OCI-LY1 (cell line): ENCODE data around the gene MET.

ENCODE experiments used
- H2AFZ ChIP-seq: fragments of 200-600 bp; sonication (generic), shearing (Covaris generic); 2 replicates; pipeline ENCODE4 v1.6.0; 2014; ENCODE audit warnings: antibody characterized with exemption, mild to moderate bottlenecking, low read length
- H3F3A ChIP-seq: fragments of 200-600 bp; sonication (generic), shearing (Covaris generic); 2 replicates; pipeline ENCODE4 v1.6.0; 2014; ENCODE audit warnings: mild to moderate bottlenecking, antibody characterized with exemption, low read length, moderate library complexity; ENCODE audit not compliant: insufficient read depth
- H3K27ac ChIP-seq: fragments of 200-600 bp; sonication (generic); 2 replicates; pipeline ENCODE4 v1.5.1; 2014; ENCODE audit warnings: low read length, mixed run types, mild to moderate bottlenecking, low read depth; ENCODE audit not compliant: poor library complexity, severe bottlenecking
- H3K27me3 ChIP-seq: fragments of 200-600 bp; sonication (generic); 2 replicates; pipeline ENCODE4 v1.6.0; 2014; ENCODE audit warnings: antibody characterized with exemption, mild to moderate bottlenecking, low read length, moderate library complexity; ENCODE audit not compliant: insufficient read depth
- H3K36me3 ChIP-seq: fragments of 200-600 bp; sonication (generic); 2 replicates; pipeline ENCODE4 v1.6.1; 2014; ENCODE audit warnings: mild to moderate bottlenecking, antibody characterized with exemption, low read length, moderate library complexity, mixed read lengths; ENCODE audit not compliant: insufficient read depth
- H3K4me1 ChIP-seq: fragments of 200-600 bp; sonication (generic); 2 replicates; pipeline ENCODE4 v1.5.1; 2014; ENCODE audit warnings: mild to moderate bottlenecking, low read length, moderate library complexity; ENCODE audit not compliant: insufficient read depth, severe bottlenecking
- H3K4me2 ChIP-seq: fragments of 200-600 bp; sonication (generic), shearing (Covaris generic); 2 replicates; pipeline ENCODE4 v1.6.1; 2014; ENCODE audit warnings: low read length
- H3K4me3 ChIP-seq: fragments of 200-600 bp; sonication (generic); 2 replicates; pipeline ENCODE4 v1.5.1; 2014; ENCODE audit warnings: low read length, low read depth, mild to moderate bottlenecking, mixed read lengths; ENCODE audit not compliant: poor library complexity, severe bottlenecking
- H3K79me2 ChIP-seq: fragments of 200-600 bp; shearing (Covaris generic); 2 replicates; pipeline ENCODE4 v1.6.1; 2016; ENCODE audit warnings: mixed run types, low read length, mixed read lengths; ENCODE audit not compliant: insufficient read depth
- H3K9ac ChIP-seq: fragments of 200-600 bp; sonication (generic), shearing (Covaris generic); 2 replicates; pipeline ENCODE4 v1.6.1; 2014; ENCODE audit warnings: mild to moderate bottlenecking, low read length, mixed read lengths
- H3K9me2 ChIP-seq: fragments of 200-600 bp; sonication (generic), shearing (Covaris generic); 2 replicates; pipeline ENCODE4 v1.6.1; 2014; ENCODE audit warnings: low read depth, mild to moderate bottlenecking, low read length, mixed read lengths
- H3K9me3 ChIP-seq: fragments of 200-600 bp; shearing (Covaris generic); 2 replicates; pipeline ENCODE4 v1.6.1; 2014; ENCODE audit warnings: low read length, mixed read lengths
- H4K20me1 ChIP-seq: fragments of 200-600 bp; sonication (generic), shearing (Covaris generic); 2 replicates; pipeline ENCODE4 v1.6.0; 2016; ENCODE audit warnings: mild to moderate bottlenecking, low read length; ENCODE audit not compliant: insufficient read depth
- EZH2 ChIP-seq: fragments of 200-600 bp; sonication (generic), shearing (Covaris generic); IDR thresholded peaks from 2 replicates; pipeline ENCODE4 v1.8.0; 2017; ENCODE audit warnings: borderline replicate concordance, mixed run types, mild to moderate bottlenecking, antibody characterized with exemption, low read length, moderate library complexity, mixed read lengths
- TF ChIP-seq, protein P1 (sequence below): fragments of 200-600 bp; sonication (generic), shearing (Covaris generic); IDR thresholded peaks from 2 replicates; pipeline ENCODE4 v1.5.1; 2017; ENCODE audit warnings: mild to moderate bottlenecking, antibody characterized with exemption, low read length, moderate library complexity, mixed read lengths

MET gene

DNA sequence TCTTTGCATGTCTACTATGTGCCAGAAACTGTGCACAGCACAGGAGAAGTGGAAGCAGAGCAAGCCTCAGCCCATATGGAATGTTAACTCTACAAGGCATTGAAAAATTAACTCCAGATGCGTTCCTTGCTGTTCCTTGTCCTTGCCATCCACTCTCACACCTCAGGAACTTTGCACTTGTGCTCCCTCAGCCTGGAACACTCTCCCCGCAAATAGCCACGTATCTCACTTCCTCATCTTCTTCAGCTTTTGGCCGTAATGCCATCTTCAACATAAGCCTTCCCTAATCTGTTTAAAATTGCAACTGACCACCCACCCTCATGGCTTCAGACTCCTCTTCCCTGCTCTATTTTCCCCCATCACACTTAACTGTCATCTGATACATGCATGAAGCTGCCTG, 107.2 kb downstream of the MET start:
- Histone ChIP-seq H3K36me3 (no peaks in the 10 kb centered on the region), H3K4me2 (no peak overlapping the region), H3K4me3 (no peak overlapping the region), H2AFZ (no peak overlapping the region), H3K27me3 (no peaks in the 10 kb centered on the region), H3K9me3 (no peaks in the 10 kb centered on the region), H4K20me1 (no peaks in the 10 kb centered on the region), H3F3A (no peaks in the 10 kb centered on the region), H3K27ac (no peak overlapping the region), H3K9me2 (no peaks in the 10 kb centered on the region), H3K9ac (no peak overlapping the region), H3K79me2 (no peaks in the 10 kb centered on the region), H3K4me1 (no peaks in the 10 kb centered on the region)
- TF ChIP-seq, protein P1, sequence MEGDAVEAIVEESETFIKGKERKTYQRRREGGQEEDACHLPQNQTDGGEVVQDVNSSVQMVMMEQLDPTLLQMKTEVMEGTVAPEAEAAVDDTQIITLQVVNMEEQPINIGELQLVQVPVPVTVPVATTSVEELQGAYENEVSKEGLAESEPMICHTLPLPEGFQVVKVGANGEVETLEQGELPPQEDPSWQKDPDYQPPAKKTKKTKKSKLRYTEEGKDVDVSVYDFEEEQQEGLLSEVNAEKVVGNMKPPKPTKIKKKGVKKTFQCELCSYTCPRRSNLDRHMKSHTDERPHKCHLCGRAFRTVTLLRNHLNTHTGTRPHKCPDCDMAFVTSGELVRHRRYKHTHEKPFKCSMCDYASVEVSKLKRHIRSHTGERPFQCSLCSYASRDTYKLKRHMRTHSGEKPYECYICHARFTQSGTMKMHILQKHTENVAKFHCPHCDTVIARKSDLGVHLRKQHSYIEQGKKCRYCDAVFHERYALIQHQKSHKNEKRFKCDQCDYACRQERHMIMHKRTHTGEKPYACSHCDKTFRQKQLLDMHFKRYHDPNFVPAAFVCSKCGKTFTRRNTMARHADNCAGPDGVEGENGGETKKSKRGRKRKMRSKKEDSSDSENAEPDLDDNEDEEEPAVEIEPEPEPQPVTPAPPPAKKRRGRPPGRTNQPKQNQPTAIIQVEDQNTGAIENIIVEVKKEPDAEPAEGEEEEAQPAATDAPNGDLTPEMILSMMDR, result no peak
- TF ChIP-seq EZH2, result no peak

DNA sequence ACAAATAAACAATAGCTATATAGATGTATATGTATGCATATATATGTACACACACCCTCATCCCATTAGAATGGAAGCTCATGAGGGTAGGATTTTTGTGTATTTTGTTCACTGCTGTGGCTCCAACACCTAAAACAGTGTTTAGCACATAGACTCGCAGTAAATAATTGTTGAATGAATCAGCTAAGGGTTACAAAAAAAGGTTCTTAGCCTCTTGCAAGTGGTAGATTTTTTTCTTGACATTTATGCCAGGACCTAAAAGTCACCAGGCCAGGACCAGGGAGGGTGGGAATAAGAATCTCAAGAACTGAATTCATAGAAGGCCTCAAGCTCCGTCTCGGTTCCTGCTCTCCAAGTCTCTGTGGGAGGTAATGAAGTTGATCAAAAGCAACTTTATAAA, 107.9 kb downstream of the MET start:
- Histone ChIP-seq H3K9me2 (no peaks in the 10 kb centered on the region), H4K20me1 (no peaks in the 10 kb centered on the region), H3K4me1 (no peaks in the 10 kb centered on the region), H3K4me2 (no peak overlapping the region), H3F3A (no peaks in the 10 kb centered on the region), H2AFZ (no peak overlapping the region), H3K27ac (no peak overlapping the region), H3K4me3 (no peak overlapping the region), H3K9ac (no peak overlapping the region), H3K36me3 (no peaks in the 10 kb centered on the region), H3K27me3 (no peaks in the 10 kb centered on the region), H3K79me2 (no peaks in the 10 kb centered on the region), H3K9me3 (no peaks in the 10 kb centered on the region)
- no peak for TF ChIP-seq EZH2
- TF ChIP-seq, protein P1, result no peak

DNA sequence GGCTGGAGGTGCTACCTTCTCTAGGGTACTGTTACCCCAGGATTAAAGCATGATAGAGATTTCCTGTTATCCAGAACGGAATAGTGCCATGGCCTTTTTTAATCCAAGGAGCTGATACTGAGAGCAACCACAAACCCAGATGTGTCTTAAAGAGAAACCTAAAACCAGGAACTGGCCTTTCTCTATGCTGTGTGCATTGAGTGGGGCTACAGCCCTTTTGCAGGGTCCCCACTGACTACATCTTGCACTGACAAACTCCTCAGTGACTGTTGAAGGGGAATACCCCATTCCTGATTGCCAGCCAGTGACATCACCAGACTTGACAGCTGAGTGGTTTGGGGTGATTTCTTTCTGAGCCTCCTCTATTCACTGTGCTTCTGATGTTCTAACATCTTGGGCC, 108.5 kb downstream of the MET start:
- Histone ChIP-seq H3K9me3 (no peaks in the 10 kb centered on the region), H3K27ac (no peak overlapping the region), H3K4me3 (no peak overlapping the region), H3K9ac (no peak overlapping the region), H2AFZ (no peak overlapping the region), H3K4me2 (no peak overlapping the region), H3F3A (no peaks in the 10 kb centered on the region), H4K20me1 (no peaks in the 10 kb centered on the region), H3K4me1 (no peaks in the 10 kb centered on the region), H3K27me3 (no peaks in the 10 kb centered on the region), H3K9me2 (no peaks in the 10 kb centered on the region), H3K79me2 (no peaks in the 10 kb centered on the region), H3K36me3 (no peaks in the 10 kb centered on the region)
- TF ChIP-seq, protein P1, result no peak
- no peak for TF ChIP-seq EZH2
